ENCODE results near the gene HRC. TPM values are rescaled to one million over a fixed set of nuclear protein-coding genes. Genes with fewer than 3 reads are reported as not detected.

The HRC gene
- total RNA-seq, 4 donors from 2014 or later, result 1.1 to 4.0 (median 1.2) TPM

- no peak overlapping the region for H3K4me3 ChIP-seq (ENCODE audit: low read depth, poor library complexity, severe bottlenecking)
- WGBS, 2 donors, result 95 to 96% methylated on average over 4 of the region's 4 CpGs
- DNase-seq (ENCODE audit: low spot score in 2 of 2), result no peak
- TF ChIP-seq CTCF (IDR thresholded peaks at IDR 0.05) (no peak), POLR2A (IDR thresholded peaks at IDR 0.05) (no peak)
- intact Hi-C loops (cut with DNase I; ENCODE audit: low total_unique reads), result no loop called here
Observed at GRCh38 chr19:49180659-49181058, 25.5 kb upstream of the HRC start.

GRCh38 chr19:49173198-49173597 is 18.0 kb upstream of the HRC start:
- WGBS, 2 donors, result 95 to 99% methylated on average over 2 of the region's 2 CpGs
- DNase-seq (ENCODE audit: low spot score in 2 of 2), result no peak
- intact Hi-C loops (cut with DNase I; ENCODE audit: low total_unique reads), result no loop called here
- H3K4me3 ChIP-seq (ENCODE audit: low read depth, poor library complexity, severe bottlenecking), result no peak overlapping the region
- no peak for TF ChIP-seq CTCF (IDR thresholded peaks at IDR 0.05)
- TF ChIP-seq POLR2A (IDR thresholded peaks at IDR 0.05), result no peak

GRCh38 chr19:49168421-49168820 is 13.2 kb upstream of the HRC start:
- DNase-seq (ENCODE audit: low spot score in 2 of 2), result no peak
- intact Hi-C loops (cut with DNase I; ENCODE audit: low total_unique reads), result no loop called here
- TF ChIP-seq CTCF (IDR thresholded peaks at IDR 0.05), result no peak
- TF ChIP-seq POLR2A (IDR thresholded peaks at IDR 0.05), result no peak
- 92 to 93% methylated on average over 23 of the region's 23 CpGs for WGBS, 2 donors
- H3K4me3 ChIP-seq (ENCODE audit: low read depth, poor library complexity, severe bottlenecking), result no peak overlapping the region

GRCh38 chr19:49167857-49168409 is 12.7 kb upstream of the HRC start:
- intact Hi-C loops (cut with DNase I; ENCODE audit: low total_unique reads), result no loop called here
- TF ChIP-seq POLR2A (IDR thresholded peaks at IDR 0.05), result no peak
- TF ChIP-seq CTCF (IDR thresholded peaks at IDR 0.05), result no peak
- H3K4me3 ChIP-seq (ENCODE audit: low read depth, poor library complexity, severe bottlenecking), result no peak overlapping the region
- whole genome bisulfite sequencing, 2 donors, result 90 to 93% methylated on average over 25 of the region's 25 CpGs
- DNase-seq (ENCODE audit: low spot score in 2 of 2), result no peak

- intact Hi-C loops (cut with DNase I; ENCODE audit: low total_unique reads), result no loop called here
- 58 to 76% methylated on average over 15 to 16 of the region's 30 CpGs for WGBS, 2 donors
- TF ChIP-seq CTCF (IDR thresholded peaks at IDR 0.05) (no peak), POLR2A (IDR thresholded peaks at IDR 0.05) (no peak)
- no peak for DNase-seq (ENCODE audit: low spot score in 2 of 2)
- no peak overlapping the region for H3K4me3 ChIP-seq (ENCODE audit: low read depth, poor library complexity, severe bottlenecking)
Observed at GRCh38 chr19:49165865-49166301, 10.7 kb upstream of the HRC start.

- TF ChIP-seq POLR2A (IDR thresholded peaks at IDR 0.05) (no peak), CTCF (IDR thresholded peaks at IDR 0.05) (no peak)
- intact Hi-C loops (cut with DNase I; ENCODE audit: low total_unique reads), result no loop called here
- 62 to 66% methylated on average over 24 of the region's 24 CpGs for WGBS, 2 donors
- DNase-seq (ENCODE audit: low spot score in 2 of 2), result no peak
- H3K4me3 ChIP-seq (ENCODE audit: low read depth, poor library complexity, severe bottlenecking), result no peak overlapping the region
Observed at GRCh38 chr19:49165111-49165750, 10.0 kb upstream of the HRC start.
